GM18507 (cell line): ENCODE measurements around the gene HLX.

Experiments
- DNase-seq: peaks from one replicate; pipeline ENCODE4 v3.0.0; 2011; ENCODE audit warnings: low read depth; ENCODE audit not compliant: insufficient read length; ENCODE audit errors: extremely low spot score
- FAIRE-seq: peaks from 2 replicates; lab custom pipeline; 2011; peaks lifted over from hg19 to GRCh38; lab: Jason Lieb, UNC

The HLX gene

GRCh38 chr1:220879076-220879508 lies at the start of gene HLX:
HLX (plus strand) TSS chr1:220879443; CDS start chr1:220879858, 415 bp downstream.
- no peak for DNase-seq

DNA sequence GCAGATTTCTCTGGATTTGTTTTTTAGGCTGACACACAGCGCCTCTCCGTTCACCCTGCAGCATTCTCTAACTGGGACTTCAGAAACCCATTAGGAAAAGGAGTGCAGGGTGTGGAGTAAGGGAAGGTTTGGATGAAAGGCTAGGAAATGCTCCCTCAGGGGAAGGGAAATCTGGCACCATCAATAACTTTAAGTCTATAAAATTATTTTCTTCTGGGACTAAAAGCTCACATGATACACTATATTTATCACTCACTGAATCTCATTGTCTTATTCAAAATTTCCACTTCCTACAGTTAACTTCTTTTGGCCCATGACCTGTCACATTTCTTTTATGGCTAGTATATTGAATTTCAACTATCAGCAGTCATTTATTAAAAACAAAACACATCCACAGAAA lies 45.8 kb upstream of the HLX start:
- DNase-seq (no peak), FAIRE-seq (no peak)

More at GRCh38 chr1:220879076-220879508, at the start of gene HLX:
- no peak for FAIRE-seq

DNA sequence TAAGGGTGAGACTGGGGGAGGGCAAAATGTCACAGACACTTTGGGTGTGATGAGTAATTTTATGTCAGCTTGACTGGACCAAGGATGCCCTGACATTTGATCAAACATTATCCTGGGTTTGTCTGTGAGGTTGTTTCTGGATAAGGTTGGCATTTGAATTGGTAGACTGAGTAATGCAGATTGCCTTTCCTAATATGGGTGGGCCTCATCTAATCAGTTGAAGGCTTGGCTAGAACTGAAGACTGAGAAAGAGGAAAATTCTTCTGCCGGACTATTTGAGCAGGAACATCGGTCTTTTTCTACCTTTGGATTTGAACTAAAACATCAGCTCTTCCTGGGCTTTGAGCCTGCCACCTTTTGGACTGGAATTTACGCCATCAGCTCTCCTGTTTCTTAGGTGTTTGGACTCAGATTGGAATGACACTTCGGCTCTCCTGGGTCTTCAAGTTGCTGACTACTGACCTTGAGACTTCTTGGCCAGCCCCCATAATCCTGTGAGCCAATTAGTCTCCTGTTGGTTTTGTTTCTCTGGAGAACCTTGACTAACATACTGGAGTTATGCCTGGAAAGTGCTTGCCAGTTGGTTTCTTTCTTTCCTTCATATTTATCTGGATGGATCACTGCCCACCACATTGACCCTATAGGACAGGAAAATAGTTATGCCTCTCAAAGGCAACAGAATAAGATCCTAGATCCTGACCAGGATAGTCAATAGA lies 44.9 kb upstream of the HLX start:
- FAIRE-seq, result no peak
- no peak for DNase-seq

DNA sequence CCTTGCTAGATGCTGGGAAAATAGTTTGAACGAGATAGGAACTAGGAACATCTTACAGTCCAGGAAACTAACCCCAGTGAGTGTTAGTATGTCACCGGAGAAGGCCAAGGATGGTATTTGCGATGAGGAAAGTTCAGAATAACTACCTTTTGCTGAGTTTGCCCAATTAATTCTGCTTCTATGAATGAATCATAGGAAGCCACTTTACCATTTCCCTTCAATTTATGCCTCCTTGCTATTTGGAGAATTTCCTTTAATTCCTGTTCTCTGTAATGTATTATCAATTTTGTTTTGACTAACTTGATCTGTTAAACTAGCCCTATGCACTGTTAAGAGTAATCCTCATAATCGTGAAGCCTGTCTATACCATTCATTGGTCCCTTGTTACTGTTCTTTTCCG lies 40.7 kb upstream of the HLX start:
- FAIRE-seq, result no peak

GRCh38 chr1:220839474-220839873 lies 39.8 kb upstream of the HLX start:
- FAIRE-seq, result no peak
- DNase-seq, result no peak

More for the DNA sequence above, 40.7 kb upstream of the HLX start:
- DNase-seq, result no peak

- FAIRE-seq (no peak), DNase-seq (no peak)
Observed at GRCh38 chr1:220841293-220841692, 38.0 kb upstream of the HLX start.

DNA sequence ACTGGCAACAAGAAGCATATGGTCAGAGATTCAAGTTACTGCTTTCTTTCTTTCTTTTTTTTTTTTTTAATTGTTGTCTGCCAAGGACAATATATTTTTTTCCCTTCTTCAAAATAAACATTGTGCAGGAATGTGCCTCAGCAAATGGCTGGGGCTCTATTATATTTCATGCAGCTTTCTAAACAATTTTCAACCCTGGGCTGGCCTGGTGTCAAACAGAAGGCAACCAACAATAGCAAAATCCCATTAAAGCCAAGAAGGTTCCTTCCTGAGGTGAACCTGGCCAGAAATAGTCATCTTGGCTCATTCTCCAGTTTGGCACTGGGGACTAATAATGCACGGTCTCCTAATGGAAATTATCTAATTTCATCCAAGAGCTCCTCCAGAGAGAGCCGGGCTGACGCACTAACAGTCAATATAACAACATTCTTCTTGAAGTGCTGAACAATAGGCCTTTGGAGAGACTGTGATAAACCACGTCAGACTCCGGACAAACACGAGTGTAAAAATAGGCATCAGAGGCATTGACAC lies 35.7 kb upstream of the HLX start:
- DNase-seq (no peak), FAIRE-seq (no peak)

- no peak for DNase-seq
- no peak for FAIRE-seq
Observed at GRCh38 chr1:220852408-220852807, 26.8 kb upstream of the HLX start.

DNA sequence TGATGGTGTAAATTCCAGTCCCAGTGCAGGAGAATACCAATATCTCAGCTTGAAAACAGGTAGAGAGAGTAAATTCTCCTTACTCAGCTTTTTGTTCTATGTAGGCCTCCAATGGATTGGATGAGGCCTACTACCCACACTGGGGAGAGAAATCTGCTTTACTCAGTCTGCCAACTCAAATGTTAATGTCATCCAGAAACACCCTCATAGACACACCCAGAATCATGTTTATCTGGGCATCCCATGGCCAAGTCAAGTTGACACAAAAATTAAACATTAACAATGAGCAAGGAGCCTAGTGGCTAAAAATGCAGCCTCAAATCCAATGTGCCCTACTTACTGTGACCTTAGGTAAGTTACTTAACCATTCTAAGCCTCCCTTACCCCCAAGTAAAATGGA lies 6.9 kb upstream of the HLX start:
- no peak for DNase-seq
- no peak for FAIRE-seq

DNA sequence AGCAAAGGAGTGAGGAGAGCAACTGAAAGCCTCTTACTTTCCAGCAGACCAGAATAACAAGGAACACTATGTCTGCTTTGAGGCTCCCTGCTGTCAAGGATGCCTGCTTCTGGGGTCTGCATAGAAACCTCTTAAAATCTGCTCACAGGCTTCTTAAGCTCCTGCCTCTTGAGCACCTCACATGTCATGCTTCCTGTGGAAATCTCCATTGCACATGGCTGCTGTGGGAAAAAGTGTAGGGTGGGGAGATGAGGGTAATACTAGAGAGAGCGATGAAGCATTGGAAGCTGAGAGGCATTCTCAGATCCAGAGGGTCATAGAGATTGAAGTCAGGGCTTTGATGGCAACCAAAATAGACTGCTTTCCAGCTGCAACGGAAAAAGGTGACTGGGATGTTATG lies 6.2 kb upstream of the HLX start:
- no peak for FAIRE-seq
- no peak for DNase-seq

DNA sequence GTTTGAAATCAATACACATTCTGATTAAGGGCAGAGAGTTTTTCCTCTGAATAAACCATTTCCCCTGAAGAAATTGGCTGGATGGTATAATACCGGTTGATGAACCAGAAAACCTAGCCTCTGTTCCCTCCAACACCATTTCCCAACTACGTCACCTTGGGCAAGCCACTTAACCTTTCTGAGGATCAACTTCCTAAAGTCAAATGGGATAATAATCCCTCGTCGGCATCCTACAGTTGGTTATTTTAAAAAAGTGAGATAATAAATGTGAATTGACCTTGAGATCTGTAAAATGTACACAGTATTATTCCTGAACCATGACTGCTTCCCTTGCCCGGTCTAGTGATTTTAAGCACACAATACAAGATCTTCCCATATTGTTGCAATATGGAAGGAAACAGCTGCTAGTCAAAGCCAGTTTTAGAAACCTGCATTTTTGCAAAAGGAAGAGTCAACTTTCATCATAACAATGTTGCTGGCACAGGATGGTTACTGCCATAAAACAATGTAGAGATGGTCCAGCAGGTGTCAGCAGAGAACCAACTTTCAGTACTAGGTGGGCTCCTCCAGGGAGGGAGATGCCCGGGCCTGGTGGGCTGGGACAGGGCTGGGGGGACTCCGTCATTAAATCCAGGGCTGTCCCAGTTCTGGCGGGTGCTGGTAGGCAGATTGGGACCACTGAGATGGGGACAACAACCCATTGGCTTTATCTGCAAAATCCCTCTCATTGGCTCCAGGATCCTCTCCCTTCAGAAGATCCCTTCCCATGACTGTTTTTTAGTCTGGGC lies 5.2 kb upstream of the HLX start:
- FAIRE-seq (peak; percentile 66), DNase-seq (no peak)

GRCh38 chr1:220875260-220875659 lies 4.0 kb upstream of the HLX start:
- no peak for DNase-seq
- no peak for FAIRE-seq

DNA sequence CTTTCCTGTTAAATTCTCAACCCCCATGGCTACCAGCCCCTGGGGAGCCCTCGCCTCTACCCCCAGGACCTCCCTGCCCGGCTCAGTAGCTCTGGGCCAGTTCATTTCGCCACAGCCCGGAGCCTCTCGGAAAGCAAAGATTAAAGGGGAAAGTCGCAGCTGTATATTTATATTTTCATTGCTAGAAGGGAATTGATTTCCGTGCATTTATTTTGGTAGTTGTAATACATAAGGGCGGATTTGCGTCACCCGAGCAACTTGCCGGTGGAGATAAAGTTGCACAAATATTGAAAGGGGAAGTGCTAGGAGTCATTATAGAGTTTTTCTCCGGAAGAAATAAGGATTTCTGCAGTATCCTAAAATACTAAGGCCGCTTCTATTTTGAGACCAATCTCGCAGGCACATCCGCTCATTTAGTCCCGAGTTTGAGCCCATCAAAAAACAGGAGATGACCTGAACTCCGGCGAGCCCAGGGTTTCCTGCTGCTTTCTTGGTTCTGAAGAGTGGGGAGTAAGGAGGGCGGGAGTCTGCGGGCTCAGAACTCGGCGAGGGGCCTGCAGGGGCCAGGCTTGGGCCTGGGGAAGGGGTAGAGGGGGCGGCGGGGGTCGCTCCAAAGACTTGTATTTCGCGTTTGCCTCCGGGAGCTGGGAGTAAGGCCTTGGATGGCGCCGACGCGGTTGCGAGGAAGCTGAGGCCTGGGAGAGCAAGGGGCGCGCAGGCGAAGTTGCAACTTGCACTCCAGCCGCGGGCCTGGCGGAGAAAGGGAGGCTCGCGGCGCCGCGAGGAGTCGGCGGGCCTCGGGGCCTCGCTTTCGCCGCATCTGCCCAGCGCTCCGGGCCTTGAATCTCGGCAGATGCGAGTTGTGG lies 2.5 kb upstream of the HLX start:
- FAIRE-seq (no peak), DNase-seq (no peak)

DNA sequence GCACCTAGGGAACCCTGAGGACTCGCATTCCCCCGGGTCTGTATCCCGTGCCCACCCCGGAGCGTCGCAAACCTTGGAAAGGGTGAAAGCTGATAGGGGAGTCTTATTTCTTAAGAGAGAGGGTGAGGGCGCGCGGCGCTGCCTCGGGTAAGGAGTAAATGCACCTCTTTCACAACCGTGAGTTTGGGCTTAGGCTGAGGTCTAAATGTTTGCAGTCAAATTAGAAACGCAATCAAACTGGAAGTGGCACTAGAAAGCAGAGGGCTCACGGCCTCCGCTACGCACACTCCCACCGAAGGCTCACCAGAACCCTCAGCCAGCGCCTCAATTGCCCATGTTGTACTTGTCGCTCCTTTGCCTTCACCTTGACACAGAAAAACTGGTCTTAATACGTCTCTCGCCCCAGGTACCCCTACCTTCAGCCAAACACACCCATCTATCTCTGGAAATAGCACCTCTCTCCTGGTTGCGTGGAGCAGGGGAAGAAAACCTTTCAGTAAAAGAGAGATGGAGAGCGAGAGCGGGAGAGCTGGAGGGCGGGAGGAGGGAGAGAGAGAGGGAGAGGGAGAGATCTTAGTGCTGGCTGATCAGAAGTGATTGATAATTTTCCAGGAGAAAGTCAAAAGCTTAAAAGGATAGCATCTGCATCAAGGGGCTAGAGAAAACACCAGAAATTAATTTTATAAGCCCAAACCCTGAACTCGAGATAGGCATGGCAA lies 1.7 kb upstream of the HLX start:
- FAIRE-seq, result no peak
- no peak for DNase-seq

DNA sequence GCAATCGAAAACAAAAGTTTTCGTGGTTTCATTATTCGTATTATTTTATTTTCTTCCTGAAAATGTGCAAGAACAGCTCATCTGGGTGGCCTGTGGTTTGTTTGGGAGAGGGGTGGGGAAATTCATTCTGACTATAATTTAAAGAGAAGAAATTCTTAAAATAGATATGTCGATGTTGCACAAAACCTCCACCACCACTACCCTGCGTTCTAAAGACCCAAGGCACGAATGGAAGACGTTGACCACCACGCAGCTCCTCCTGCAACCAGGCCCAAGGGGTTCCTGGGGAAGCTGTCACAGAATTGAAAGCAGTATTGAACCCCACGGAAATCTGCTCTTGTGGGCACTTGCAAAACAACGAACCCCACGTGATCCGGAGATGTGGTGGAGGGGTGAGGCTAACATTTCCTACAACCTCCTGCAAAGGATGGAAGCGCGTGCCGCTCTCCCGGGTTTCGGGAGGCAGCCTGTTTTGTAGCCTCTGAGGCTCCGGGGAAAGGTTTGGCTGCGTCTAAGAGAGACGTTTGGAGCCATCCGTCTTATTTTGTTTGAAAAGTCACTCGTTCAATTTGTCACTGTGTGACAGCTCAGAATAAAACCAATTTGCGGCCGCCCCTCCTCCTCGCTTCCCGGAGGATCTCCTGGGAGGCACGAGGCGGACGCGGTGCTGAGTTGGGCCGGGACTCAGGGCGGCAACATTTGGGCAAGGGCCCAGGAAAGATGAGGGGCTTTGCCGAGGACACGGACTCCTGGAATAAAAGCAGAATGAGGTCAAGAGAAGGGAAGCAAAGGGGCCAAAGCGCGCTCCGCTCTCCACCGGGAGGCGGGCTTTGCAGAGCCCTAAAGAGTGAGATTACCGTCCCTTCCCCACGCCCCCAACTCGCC lies 810 bp upstream of the HLX start:
- DNase-seq (no peak), FAIRE-seq (no peak)

DNA sequence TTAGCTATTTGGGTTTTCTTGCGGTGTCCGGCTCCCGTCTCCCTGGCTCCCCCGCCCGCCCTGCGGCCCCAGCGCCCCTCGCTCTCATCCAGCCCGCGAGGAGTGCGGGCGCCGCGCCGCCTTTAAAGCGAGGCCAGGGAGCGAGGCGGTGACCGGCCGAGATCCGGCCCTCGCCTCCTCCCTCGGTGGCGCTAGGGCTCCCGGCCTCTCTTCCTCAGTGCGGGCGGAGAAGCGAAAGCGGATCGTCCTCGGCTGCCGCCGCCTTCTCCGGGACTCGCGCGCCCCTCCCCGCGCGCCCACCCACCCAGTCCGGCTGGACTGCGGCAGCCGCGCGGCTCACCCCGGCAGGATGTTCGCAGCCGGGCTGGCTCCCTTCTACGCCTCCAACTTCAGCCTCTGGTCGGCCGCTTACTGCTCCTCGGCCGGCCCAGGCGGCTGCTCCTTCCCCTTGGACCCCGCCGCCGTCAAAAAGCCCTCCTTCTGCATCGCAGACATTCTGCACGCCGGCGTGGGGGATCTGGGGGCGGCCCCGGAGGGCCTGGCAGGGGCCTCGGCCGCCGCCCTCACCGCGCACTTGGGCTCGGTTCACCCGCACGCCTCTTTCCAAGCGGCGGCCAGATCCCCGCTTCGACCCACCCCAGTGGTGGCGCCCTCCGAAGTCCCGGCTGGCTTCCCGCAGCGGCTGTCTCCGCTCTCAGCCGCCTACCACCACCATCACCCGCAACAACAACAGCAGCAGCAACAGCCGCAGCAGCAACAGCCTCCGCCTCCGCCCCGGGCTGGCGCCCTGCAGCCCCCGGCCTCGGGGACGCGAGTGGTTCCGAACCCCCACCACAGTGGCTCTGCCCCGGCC lies 492 bp downstream of the HLX start:
- DNase-seq (no peak), FAIRE-seq (no peak)

- FAIRE-seq (no peak), DNase-seq (no peak)
Observed at GRCh38 chr1:220880362-220880670, 1.1 kb downstream of the HLX start.
